ENCODE results near the gene FCAMR.

Gene FCAMR

GRCh38 chr1:206970446-206970845 is at the start of gene FCAMR:
TSS of gene FCAMR (minus strand) at chr1:206970460. CDS start at chr1:206970125, 335 bp downstream.
- Histone ChIP-seq H3K36me3 (ENCODE audit: insufficient read depth, low read length) (no peaks in the 10 kb centered on the region), H3K4me3 (ENCODE audit: low read length) (no peak within 1 kb of the TSS), H3K27me3 (ENCODE audit: insufficient read depth, low read length) (peaks cover 5% of the 10 kb centered on the region), H3K4me1 (ENCODE audit: insufficient read depth, low read length) (no peaks in the 10 kb centered on the region), H2AFZ (ENCODE audit: low read depth, low read length) (no peak within 1 kb of the TSS), H3K9me3 (ENCODE audit: low read length) (no peaks in the 10 kb centered on the region)

GRCh38 chr1:207019661-207020060 is 49.4 kb upstream of the FCAMR start:
- peaks cover 30% of the 10 kb centered on the region for H3K27me3 ChIP-seq (ENCODE audit: insufficient read depth, low read length)
- no peak overlapping the region for H2AFZ ChIP-seq (ENCODE audit: low read depth, low read length)
- H3K9me3 ChIP-seq (ENCODE audit: low read length) = no peaks in the 10 kb centered on the region
- H3K4me3 ChIP-seq (ENCODE audit: low read length) = no peak overlapping the region
- no peaks in the 10 kb centered on the region for H3K4me1 ChIP-seq (ENCODE audit: insufficient read depth, low read length)
- no peaks in the 10 kb centered on the region for H3K36me3 ChIP-seq (ENCODE audit: insufficient read depth, low read length)

GRCh38 chr1:207019161-207019560 is 48.9 kb upstream of the FCAMR start:
- no peak overlapping the region for H2AFZ ChIP-seq (ENCODE audit: low read depth, low read length)
- H3K4me1 ChIP-seq (ENCODE audit: insufficient read depth, low read length) = no peaks in the 10 kb centered on the region
- H3K9me3 ChIP-seq (ENCODE audit: low read length) = no peaks in the 10 kb centered on the region
- H3K4me3 ChIP-seq (ENCODE audit: low read length) = no peak overlapping the region
- peaks cover 29% of the 10 kb centered on the region for H3K27me3 ChIP-seq (ENCODE audit: insufficient read depth, low read length)
- no peaks in the 10 kb centered on the region for H3K36me3 ChIP-seq (ENCODE audit: insufficient read depth, low read length)

- H3K4me1 ChIP-seq (ENCODE audit: insufficient read depth, low read length) = no peaks in the 10 kb centered on the region
- H3K27me3 ChIP-seq (ENCODE audit: insufficient read depth, low read length) = peaks cover 26% of the 10 kb centered on the region
- no peaks in the 10 kb centered on the region for H3K36me3 ChIP-seq (ENCODE audit: insufficient read depth, low read length)
- H3K9me3 ChIP-seq (ENCODE audit: low read length) = no peaks in the 10 kb centered on the region
- no peak overlapping the region for H3K4me3 ChIP-seq (ENCODE audit: low read length)
- H2AFZ ChIP-seq (ENCODE audit: low read depth, low read length) = no peak overlapping the region
Observed at GRCh38 chr1:207018707-207019106, 48.4 kb upstream of the FCAMR start.

GRCh38 chr1:207017615-207018559 is 47.6 kb upstream of the FCAMR start:
- no peaks in the 10 kb centered on the region for H3K4me1 ChIP-seq (ENCODE audit: insufficient read depth, low read length)
- no peaks in the 10 kb centered on the region for H3K9me3 ChIP-seq (ENCODE audit: low read length)
- H3K36me3 ChIP-seq (ENCODE audit: insufficient read depth, low read length) = no peaks in the 10 kb centered on the region
- H3K27me3 ChIP-seq (ENCODE audit: insufficient read depth, low read length) = peaks cover 24% of the 10 kb centered on the region
- no peak overlapping the region for H2AFZ ChIP-seq (ENCODE audit: low read depth, low read length)
- H3K4me3 ChIP-seq (ENCODE audit: low read length) = no peak overlapping the region

GRCh38 chr1:207015791-207016190 is 45.5 kb upstream of the FCAMR start:
- H3K4me3 ChIP-seq (ENCODE audit: low read length) = no peak overlapping the region
- peaks cover 17% of the 10 kb centered on the region for H3K27me3 ChIP-seq (ENCODE audit: insufficient read depth, low read length)
- H2AFZ ChIP-seq (ENCODE audit: low read depth, low read length) = no peak overlapping the region
- H3K36me3 ChIP-seq (ENCODE audit: insufficient read depth, low read length) = no peaks in the 10 kb centered on the region
- H3K9me3 ChIP-seq (ENCODE audit: low read length) = no peaks in the 10 kb centered on the region
- no peaks in the 10 kb centered on the region for H3K4me1 ChIP-seq (ENCODE audit: insufficient read depth, low read length)

GRCh38 chr1:207014728-207015127 is 44.5 kb upstream of the FCAMR start:
- Histone ChIP-seq H3K4me1 (ENCODE audit: insufficient read depth, low read length) (no peaks in the 10 kb centered on the region), H3K9me3 (ENCODE audit: low read length) (no peaks in the 10 kb centered on the region), H2AFZ (ENCODE audit: low read depth, low read length) (no peak overlapping the region), H3K4me3 (ENCODE audit: low read length) (no peak overlapping the region), H3K27me3 (ENCODE audit: insufficient read depth, low read length) (peaks cover 24% of the 10 kb centered on the region), H3K36me3 (ENCODE audit: insufficient read depth, low read length) (no peaks in the 10 kb centered on the region)

GRCh38 chr1:207013321-207014085 is 43.2 kb upstream of the FCAMR start:
- H3K27me3 ChIP-seq (ENCODE audit: insufficient read depth, low read length) = peaks cover 32% of the 10 kb centered on the region
- no peak overlapping the region for H3K4me3 ChIP-seq (ENCODE audit: low read length)
- H3K4me1 ChIP-seq (ENCODE audit: insufficient read depth, low read length) = no peaks in the 10 kb centered on the region
- no peaks in the 10 kb centered on the region for H3K36me3 ChIP-seq (ENCODE audit: insufficient read depth, low read length)
- no peak overlapping the region for H2AFZ ChIP-seq (ENCODE audit: low read depth, low read length)
- H3K9me3 ChIP-seq (ENCODE audit: low read length) = no peaks in the 10 kb centered on the region

GRCh38 chr1:207010726-207011125 is 40.5 kb upstream of the FCAMR start:
- no peaks in the 10 kb centered on the region for H3K36me3 ChIP-seq (ENCODE audit: insufficient read depth, low read length)
- H3K9me3 ChIP-seq (ENCODE audit: low read length) = no peaks in the 10 kb centered on the region
- H2AFZ ChIP-seq (ENCODE audit: low read depth, low read length) = no peak overlapping the region
- H3K4me1 ChIP-seq (ENCODE audit: insufficient read depth, low read length) = no peaks in the 10 kb centered on the region
- no peak overlapping the region for H3K4me3 ChIP-seq (ENCODE audit: low read length)
- peaks cover 41% of the 10 kb centered on the region for H3K27me3 ChIP-seq (ENCODE audit: insufficient read depth, low read length)

GRCh38 chr1:207009945-207010344 is 39.7 kb upstream of the FCAMR start:
- Histone ChIP-seq H3K4me3 (ENCODE audit: low read length) (no peak overlapping the region), H3K9me3 (ENCODE audit: low read length) (no peaks in the 10 kb centered on the region), H2AFZ (ENCODE audit: low read depth, low read length) (no peak overlapping the region), H3K36me3 (ENCODE audit: insufficient read depth, low read length) (no peaks in the 10 kb centered on the region), H3K27me3 (ENCODE audit: insufficient read depth, low read length) (peaks cover 38% of the 10 kb centered on the region), H3K4me1 (ENCODE audit: insufficient read depth, low read length) (no peaks in the 10 kb centered on the region)

- Histone ChIP-seq H3K4me3 (ENCODE audit: low read length) (no peak overlapping the region), H3K4me1 (ENCODE audit: insufficient read depth, low read length) (no peaks in the 10 kb centered on the region), H3K27me3 (ENCODE audit: insufficient read depth, low read length) (peaks cover 38% of the 10 kb centered on the region), H3K9me3 (ENCODE audit: low read length) (no peaks in the 10 kb centered on the region), H3K36me3 (ENCODE audit: insufficient read depth, low read length) (no peaks in the 10 kb centered on the region), H2AFZ (ENCODE audit: low read depth, low read length) (no peak overlapping the region)
Observed at GRCh38 chr1:207009182-207009850, 39.1 kb upstream of the FCAMR start.

- no peaks in the 10 kb centered on the region for H3K9me3 ChIP-seq (ENCODE audit: low read length)
- peaks cover 41% of the 10 kb centered on the region for H3K27me3 ChIP-seq (ENCODE audit: insufficient read depth, low read length)
- H2AFZ ChIP-seq (ENCODE audit: low read depth, low read length) = no peak overlapping the region
- H3K36me3 ChIP-seq (ENCODE audit: insufficient read depth, low read length) = no peaks in the 10 kb centered on the region
- H3K4me3 ChIP-seq (ENCODE audit: low read length) = no peak overlapping the region
- H3K4me1 ChIP-seq (ENCODE audit: insufficient read depth, low read length) = no peaks in the 10 kb centered on the region
Observed at GRCh38 chr1:207007352-207008033, 37.2 kb upstream of the FCAMR start.
